GM18511 (cell line): ENCODE measurements around the gene XPO4.

ENCODE experiments used
- ATAC-seq: cut with Tn5 transposase; IDR thresholded peaks from one replicate; pipeline ENCODE4 v1.9.1; 2021; ENCODE audit warnings: mild to moderate bottlenecking, moderate library complexity; ENCODE audit not compliant: unreplicated experiment

The XPO4 gene

DNA sequence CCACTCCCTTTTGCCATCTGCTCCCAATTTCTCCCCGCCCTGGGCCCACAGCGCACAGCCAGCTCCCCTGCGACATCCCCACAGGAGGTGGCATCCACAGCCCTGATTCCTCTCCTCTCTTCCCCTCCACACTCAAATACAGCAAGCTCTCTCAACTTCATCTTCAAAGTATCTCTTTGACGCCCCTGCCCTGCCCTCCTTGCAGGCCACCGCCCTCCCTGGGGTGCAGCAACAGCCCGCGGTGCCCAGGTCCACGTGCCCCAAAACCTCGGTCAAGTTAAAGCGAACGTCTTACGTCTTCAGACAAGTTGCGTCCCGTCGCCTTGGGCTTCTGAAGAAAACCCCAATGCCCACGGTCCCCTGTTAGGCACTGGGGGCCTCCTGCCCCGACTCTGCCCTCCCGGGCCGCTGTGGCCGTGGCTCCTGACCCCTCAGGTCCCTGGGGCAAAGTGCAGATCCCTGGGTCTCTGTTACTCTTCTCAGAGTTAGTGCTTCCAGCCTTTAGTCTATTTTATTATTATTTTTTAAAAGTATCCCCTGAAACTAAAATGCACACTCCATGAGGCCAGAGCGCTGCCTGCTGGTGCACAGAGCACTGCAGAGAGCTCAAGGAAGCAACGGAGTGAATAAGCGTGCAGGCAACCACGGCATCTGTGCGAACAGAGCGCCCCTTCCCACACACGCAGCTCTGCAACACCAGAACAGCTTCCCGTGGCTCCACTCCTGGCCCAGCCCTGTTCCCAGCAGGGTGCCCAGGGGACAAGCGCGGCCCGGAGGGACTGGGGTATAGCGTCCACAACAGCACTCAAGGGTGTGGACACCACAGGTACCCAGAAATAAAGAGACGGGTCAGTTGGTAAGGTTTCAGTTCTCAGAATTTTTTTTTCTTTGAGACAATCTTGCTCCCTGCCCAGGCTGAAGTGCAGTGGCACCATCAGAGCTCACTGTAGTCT lies 172.6 kb downstream of the XPO4 start:
- ATAC-seq = no peak

DNA sequence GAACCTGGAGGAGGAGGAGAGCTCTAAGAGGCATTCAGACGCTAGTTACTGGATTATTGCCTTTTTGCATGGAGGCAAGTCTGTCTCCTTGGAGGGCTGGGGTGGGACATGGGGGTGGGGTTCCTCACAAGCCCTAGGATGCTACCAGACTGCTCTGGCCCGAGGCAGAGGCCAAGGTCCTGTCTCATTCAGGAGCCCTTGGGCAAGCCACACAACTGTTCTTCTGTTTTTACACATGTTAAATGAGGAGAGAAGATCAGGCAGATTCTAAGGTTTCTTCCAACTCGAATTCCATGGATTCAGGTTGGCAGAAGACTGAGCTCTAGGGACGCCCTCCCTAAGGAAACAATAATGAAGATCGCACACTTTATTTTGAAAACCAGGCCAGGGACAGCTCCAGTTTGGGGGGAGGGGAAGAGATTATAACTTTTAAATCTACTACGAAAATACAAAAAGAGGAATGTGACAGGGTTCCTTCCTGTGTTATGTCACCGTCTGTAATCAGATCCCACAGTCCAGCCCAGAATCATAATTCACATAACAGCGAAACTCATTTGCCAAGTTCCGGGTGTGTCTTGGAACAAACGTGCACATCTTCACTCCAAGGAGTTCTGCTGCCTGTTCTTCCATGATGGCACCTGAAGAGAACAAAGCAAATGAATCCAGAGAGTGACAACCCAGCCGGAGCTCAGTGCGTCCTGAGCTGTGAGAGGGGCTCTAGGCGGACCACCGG lies 173.8 kb downstream of the XPO4 start:
- ATAC-seq = no peak

DNA sequence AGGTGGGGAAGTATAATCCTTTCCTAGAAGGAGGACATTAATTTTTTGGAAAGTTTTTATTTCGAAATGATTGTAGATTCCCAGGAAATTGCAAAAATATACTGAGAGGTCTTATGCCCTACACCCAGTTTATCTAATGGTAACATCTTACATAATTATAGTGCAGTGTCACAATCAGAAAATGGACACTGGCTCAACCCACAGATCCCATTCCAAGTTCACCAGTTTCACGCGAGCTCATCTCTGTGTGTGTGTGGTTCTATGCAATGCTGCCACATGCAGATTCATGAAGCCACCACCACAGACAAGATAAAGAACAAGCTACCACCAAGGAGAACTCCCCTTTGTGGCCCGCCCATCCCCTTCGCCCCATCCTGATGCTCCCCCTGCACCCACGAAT lies 174.7 kb downstream of the XPO4 start:
- no peak for ATAC-seq
